GM12892 (cell line): ENCODE data around the gene MEX3D.

Experiments
- POLR2A ChIP-seq: IDR thresholded peaks from 2 replicates; pipeline ENCODE4 v1.6.1; 2011; ENCODE audit warnings: low read depth, low read length, control low read depth
- POLR2AphosphoS5 ChIP-seq: IDR thresholded peaks from 2 replicates; pipeline ENCODE4 v1.6.1; 2011; ENCODE audit warnings: low read depth, low read length, control low read depth
- TAF1 ChIP-seq: IDR thresholded peaks from 2 replicates; pipeline ENCODE4 v1.6.1; 2011; ENCODE audit warnings: low read depth, mild to moderate bottlenecking, control low read depth, low read length, borderline replicate concordance

DNA sequence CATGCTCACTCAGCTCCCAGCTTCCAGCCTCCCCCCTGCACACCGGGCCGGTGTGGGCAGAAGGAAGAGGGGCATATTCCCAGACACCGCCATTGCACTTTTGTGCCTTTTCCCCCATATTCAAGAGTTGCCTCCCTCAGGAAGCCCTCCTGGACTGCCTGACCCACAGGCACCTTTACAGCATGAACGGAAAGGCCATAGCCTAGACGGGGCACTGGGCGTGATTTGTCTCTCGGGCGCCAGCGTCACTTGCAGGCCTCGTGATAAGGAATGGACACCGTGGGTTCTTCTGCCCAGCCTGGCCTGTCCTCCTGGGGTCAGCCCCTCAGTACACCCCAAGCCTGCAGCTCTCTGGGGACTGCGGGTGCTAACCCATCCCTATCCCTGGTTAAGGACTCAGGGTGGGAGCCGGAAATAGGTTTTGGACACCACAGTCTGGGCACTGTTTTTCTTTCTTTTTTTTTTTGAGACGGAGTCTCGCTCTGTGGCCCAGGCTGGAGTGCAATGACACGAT is 38.1 kb upstream of the MEX3D start:
- no peak for TF ChIP-seq TAF1
- TF ChIP-seq POLR2A, result no peak
- no peak for TF ChIP-seq POLR2AphosphoS5
